Measurements from ENCODE around the gene NPFFR2.

NPFFR2 gene

GRCh38 chr4:72031868-72032608, at the start of gene NPFFR2:
TSS of gene NPFFR2 (plus strand) at chr4:72032000. CDS start at chr4:72128592, 96,592 bp downstream.
- H3K4me3 ChIP-seq (ENCODE audit: low read depth, low read length) = no peak within 1 kb of the TSS
- no peak for DNase-seq (ENCODE audit: low read depth)
- no peak for TF ChIP-seq CTCF (conservative IDR thresholded peaks at IDR 0.05; ENCODE audit: low read depth, low read length)

GRCh38 chr4:71992571-71993312, 39.1 kb upstream of the NPFFR2 start:
- DNase-seq (ENCODE audit: low read depth) = peak; percentile 9
- TF ChIP-seq CTCF (conservative IDR thresholded peaks at IDR 0.05; ENCODE audit: low read depth, low read length) = no peak
- no peak overlapping the region for H3K4me3 ChIP-seq (ENCODE audit: low read depth, low read length)

GRCh38 chr4:71994559-71994958, 37.2 kb upstream of the NPFFR2 start:
- no peak for TF ChIP-seq CTCF (conservative IDR thresholded peaks at IDR 0.05; ENCODE audit: low read depth, low read length)
- no peak for DNase-seq (ENCODE audit: low read depth)
- H3K4me3 ChIP-seq (ENCODE audit: low read depth, low read length) = no peak overlapping the region

- no peak for TF ChIP-seq CTCF (conservative IDR thresholded peaks at IDR 0.05; ENCODE audit: low read depth, low read length)
- no peak for DNase-seq (ENCODE audit: low read depth)
- no peak overlapping the region for H3K4me3 ChIP-seq (ENCODE audit: low read depth, low read length)
Measured at GRCh38 chr4:71995297-71995696, 36.5 kb upstream of the NPFFR2 start.

- no peak for TF ChIP-seq CTCF (conservative IDR thresholded peaks at IDR 0.05; ENCODE audit: low read depth, low read length)
- no peak overlapping the region for H3K4me3 ChIP-seq (ENCODE audit: low read depth, low read length)
- DNase-seq (ENCODE audit: low read depth) = peak; percentile 6
Measured at GRCh38 chr4:72006586-72006985, 25.2 kb upstream of the NPFFR2 start.

- no peak for DNase-seq (ENCODE audit: low read depth)
- H3K4me3 ChIP-seq (ENCODE audit: low read depth, low read length) = no peak overlapping the region
- no peak for TF ChIP-seq CTCF (conservative IDR thresholded peaks at IDR 0.05; ENCODE audit: low read depth, low read length)
Measured at GRCh38 chr4:72011906-72012305, 19.9 kb upstream of the NPFFR2 start.
